Stomach (tissue), 9 donors: ENCODE data around the gene ATP2A3. TPM values are rescaled to one million over a fixed set of nuclear protein-coding genes. Genes with fewer than 3 reads are reported as not detected.

ENCODE experiments used
- DNase-seq, 2 donors: peaks; one replicate each; pipeline versions ENCODE4 v3.0.0 to v3.0.0-alpha.2; 2013 to 2019
- H3K27ac ChIP-seq, 5 donors: fragments of 200-600 bp in 4 of 5; sonication (generic) in 4 of 5; one replicate each; pipeline ENCODE4 v1.5.1; 2013 to 2019; ENCODE audit warnings: mild to moderate bottlenecking in 1 of 5, moderate library complexity in 1 of 5
- H3K27me3 ChIP-seq, 3 donors: fragments of 200-600 bp; sonication (generic); one replicate each; pipeline ENCODE4 v1.5.1; 2017 to 2019; ENCODE audit warnings: mixed run types in 1 of 3
- H3K36me3 ChIP-seq, 4 donors: fragments of 200-600 bp; sonication (generic); 1 replicate in 3 of 4; 2 replicates in 1 of 4; pipeline ENCODE4 v1.5.1; 2016 to 2019
- H3K4me1 ChIP-seq, 4 donors: fragments of 200-600 bp; sonication (generic); one replicate each; pipeline ENCODE4 v1.5.1; 2016 to 2019
- H3K4me3 ChIP-seq, 4 donors: fragments of 200-600 bp; sonication (generic) in 3 of 4; one replicate each; pipeline ENCODE4 v1.5.1; 2016 to 2019; ENCODE audit warnings: mild to moderate bottlenecking in 1 of 4
- H3K9me3 ChIP-seq, 4 donors: fragments of 200-600 bp; sonication (generic); one replicate each; pipeline ENCODE4 v1.5.1; 2016 to 2019
- CTCF ChIP-seq, 7 experiments: fragments of 450-650 bp in 4 of 7; fragments of 200-600 bp in 3 of 7; sonication (generic) in 3 of 7; IDR thresholded peaks; one replicate each; pipeline ENCODE4 v1.5.1; 2016 to 2019; ENCODE audit warnings: antibody characterized with exemption in 7 of 7, control low read depth in 2 of 7, mild to moderate bottlenecking in 1 of 7
- EP300 ChIP-seq: sonication (generic); formaldehyde crosslinking; IDR thresholded peaks from one replicate; pipeline ENCODE4 v1.6.1; 2017; ENCODE audit warnings: antibody characterized with exemption
- POLR2A ChIP-seq, 4 donors: fragments of 450-650 bp; IDR thresholded peaks; one replicate each; pipeline ENCODE4 v1.6.1; 2016; ENCODE audit warnings: antibody characterized with exemption in 4 of 4, control low read depth in 2 of 4, mild to moderate bottlenecking in 1 of 4, moderate library complexity in 1 of 4
- POLR2AphosphoS5 ChIP-seq, 3 donors: sonication (generic); formaldehyde crosslinking; IDR thresholded peaks; one replicate each; pipeline ENCODE4 v1.6.1; 2016; ENCODE audit warnings: antibody characterized with exemption in 3 of 3
- WGBS, 5 donors: extraction: QIAGEN DNeasy Blood & Tissue Kit in 3 of 5; methylation state at CpG; one replicate each; pipeline versions ENCODE4 v1.1.5 to v1.1.7; 2013 to 2018; 5-methylcytosine and 5-hydroxymethylcytosine counted together
- intact Hi-C: fragments of 100-400 bp; cut with DNase I; formaldehyde crosslinking; loops from one replicate; pipeline ENCODE4 v1.15.1; 2023; ENCODE audit warnings: low total_unique reads
- polyA plus RNA-seq, 3 donors: library from polyadenylated mRNA; stranded (reverse); fragments of 200-250 nt; gene quantifications; one replicate each; pipeline ENCODE4 v1.2.3, GENCODE V29; 2013
- total RNA-seq, 5 donors: library from RNA; depleted of rRNA; stranded (reverse); fragments of >200 nt; gene quantifications; one replicate each; pipeline versions ENCODE4 v1.1.0 to v1.2.3, GENCODE V29; 2014 to 2016
- donor health status: healthy with polysubstance abuse.
- donor health status: Bipolar disorder and iron deficiency.
- donor health status: healthy.

Gene ATP2A3
- total and polyA plus RNA-seq, 8 donors: 10.4 to 1,069 (median 64.1) TPM

GRCh38 chr17:3885970-3886369, 78.3 kb downstream of the ATP2A3 start:
- peak overlapping the region in 3 of 5 donors; percentile 87 to 93 (median 88) for H3K27ac ChIP-seq
- 82 to 93% (median 87%) methylated on average over 2 to 4 of the region's 4 CpGs for WGBS, 5 donors

GRCh38 chr17:3885271-3885670, 79.0 kb downstream of the ATP2A3 start:
- Histone ChIP-seq H3K4me3 (no peak overlapping the region), H3K4me1 (peaks cover 31 to 51% (median 35%) of the 10 kb centered on the region in 4 donors), H3K27me3 (no peaks in the 10 kb centered on the region), H3K36me3 (peaks cover 0 to 42% (median 31%) of the 10 kb centered on the region in 4 donors), H3K9me3 (no peaks in the 10 kb centered on the region), H3K27ac (no peak overlapping the region)
- no peak for TF ChIP-seq EP300
- TF ChIP-seq POLR2AphosphoS5 (IDR thresholded peaks at IDR 0.05): no peak
- TF ChIP-seq POLR2A (IDR thresholded peaks at IDR 0.05): no peak
- no peak for TF ChIP-seq CTCF (IDR thresholded peaks at IDR 0.05)
- intact Hi-C loops: no loop called here
- 76 to 82% (median 80%) methylated on average over 14 of the region's 14 CpGs; no CpG with 5 or more reads in 1 of the 5 donors for WGBS, 5 donors
- no peak for DNase-seq

More at GRCh38 chr17:3885970-3886369, 78.3 kb downstream of the ATP2A3 start:
- Histone ChIP-seq H3K27me3 (no peaks in the 10 kb centered on the region), H3K4me3 (no peak overlapping the region), H3K4me1 (peaks cover 37 to 58% (median 42%) of the 10 kb centered on the region in 4 donors), H3K9me3 (no peaks in the 10 kb centered on the region), H3K36me3 (peaks cover 0 to 42% (median 30%) of the 10 kb centered on the region in 4 donors)
- intact Hi-C loops: no loop called here
- no peak for DNase-seq
- TF ChIP-seq POLR2AphosphoS5 (IDR thresholded peaks at IDR 0.05) (no peak), POLR2A (IDR thresholded peaks at IDR 0.05) (no peak), CTCF (IDR thresholded peaks at IDR 0.05) (no peak), EP300 (no peak)

- Histone ChIP-seq H3K27ac (no peak overlapping the region), H3K4me1 (peaks cover 22 to 40% (median 24%) of the 10 kb centered on the region in 4 donors), H3K4me3 (no peak overlapping the region), H3K9me3 (no peaks in the 10 kb centered on the region), H3K36me3 (peaks cover 0 to 42% (median 35%) of the 10 kb centered on the region in 4 donors), H3K27me3 (no peaks in the 10 kb centered on the region)
- TF ChIP-seq POLR2AphosphoS5 (IDR thresholded peaks at IDR 0.05): no peak
- intact Hi-C loops: no loop called here
- DNase-seq: no peak
- WGBS, 5 donors: 90 to 98% (median 95%) methylated on average over 9 to 12 of the region's 12 CpGs
These were observed 80.0 kb downstream of the ATP2A3 start for GRCh38 chr17:3884188-3884587.

GRCh38 chr17:3882276-3882675, 82.0 kb downstream of the ATP2A3 start:
- Histone ChIP-seq H3K9me3 (no peaks in the 10 kb centered on the region), H3K27ac (no peak overlapping the region), H3K36me3 (peaks cover 0 to 49% (median 39%) of the 10 kb centered on the region in 4 donors), H3K27me3 (no peaks in the 10 kb centered on the region), H3K4me1 (peaks cover 3 to 21% (median 5%) of the 10 kb centered on the region in 4 donors), H3K4me3 (no peak overlapping the region)
- 76 to 90% (median 79%) methylated on average over 4 of the region's 4 CpGs for WGBS, 5 donors
- no peak for DNase-seq
- intact Hi-C loops: no loop called here
- no peak for TF ChIP-seq POLR2AphosphoS5 (IDR thresholded peaks at IDR 0.05)
- TF ChIP-seq POLR2A (IDR thresholded peaks at IDR 0.05): no peak
- no peak for TF ChIP-seq EP300
- TF ChIP-seq CTCF (IDR thresholded peaks at IDR 0.05): no peak

- no peak for DNase-seq
- Histone ChIP-seq H3K27me3 (no peaks in the 10 kb centered on the region), H3K4me3 (no peak overlapping the region), H3K27ac (no peak overlapping the region), H3K9me3 (no peaks in the 10 kb centered on the region), H3K4me1 (peaks cover 0 to 8% (median 0%) of the 10 kb centered on the region in 4 donors), H3K36me3 (peaks cover 0 to 58% (median 48%) of the 10 kb centered on the region in 4 donors)
- intact Hi-C loops: no loop called here
- TF ChIP-seq EP300 (no peak), POLR2AphosphoS5 (IDR thresholded peaks at IDR 0.05) (no peak), CTCF (IDR thresholded peaks at IDR 0.05) (no peak), POLR2A (IDR thresholded peaks at IDR 0.05) (no peak)
- WGBS, 5 donors: 80 to 92% (median 89%) methylated on average over 7 of the region's 7 CpGs
These were observed 83.3 kb downstream of the ATP2A3 start for GRCh38 chr17:3880983-3881382.
